Adipose tissue (tissue), 3 donors: ENCODE data around the gene TENT4B. TPM values are rescaled to one million over a fixed set of nuclear protein-coding genes. Genes with fewer than 3 reads are reported as not detected.

Source experiments
- H3K27ac ChIP-seq: one replicate; pipeline ENCODE4 v1.5.1; 2013; ENCODE audit warnings: low read depth, low read length
- WGBS, 3 donors: extraction: QIAGEN DNeasy Blood & Tissue Kit; methylation state at CpG; one replicate each; pipeline ENCODE4 v1.1.7; 2013; 5-methylcytosine and 5-hydroxymethylcytosine counted together
- polyA plus RNA-seq, 3 donors: library from polyadenylated mRNA; stranded (reverse); fragments of 200-250 nt; gene quantifications; one replicate each; pipeline ENCODE4 v1.2.3, GENCODE V29; 2013
- donor health status: healthy with polysubstance abuse.
- donor health status: Bipolar disorder and iron deficiency.
- donor health status: healthy.

Gene TENT4B
- polyA plus RNA-seq, 3 donors = 2.5 to 3.4 (median 3.3) TPM

DNA sequence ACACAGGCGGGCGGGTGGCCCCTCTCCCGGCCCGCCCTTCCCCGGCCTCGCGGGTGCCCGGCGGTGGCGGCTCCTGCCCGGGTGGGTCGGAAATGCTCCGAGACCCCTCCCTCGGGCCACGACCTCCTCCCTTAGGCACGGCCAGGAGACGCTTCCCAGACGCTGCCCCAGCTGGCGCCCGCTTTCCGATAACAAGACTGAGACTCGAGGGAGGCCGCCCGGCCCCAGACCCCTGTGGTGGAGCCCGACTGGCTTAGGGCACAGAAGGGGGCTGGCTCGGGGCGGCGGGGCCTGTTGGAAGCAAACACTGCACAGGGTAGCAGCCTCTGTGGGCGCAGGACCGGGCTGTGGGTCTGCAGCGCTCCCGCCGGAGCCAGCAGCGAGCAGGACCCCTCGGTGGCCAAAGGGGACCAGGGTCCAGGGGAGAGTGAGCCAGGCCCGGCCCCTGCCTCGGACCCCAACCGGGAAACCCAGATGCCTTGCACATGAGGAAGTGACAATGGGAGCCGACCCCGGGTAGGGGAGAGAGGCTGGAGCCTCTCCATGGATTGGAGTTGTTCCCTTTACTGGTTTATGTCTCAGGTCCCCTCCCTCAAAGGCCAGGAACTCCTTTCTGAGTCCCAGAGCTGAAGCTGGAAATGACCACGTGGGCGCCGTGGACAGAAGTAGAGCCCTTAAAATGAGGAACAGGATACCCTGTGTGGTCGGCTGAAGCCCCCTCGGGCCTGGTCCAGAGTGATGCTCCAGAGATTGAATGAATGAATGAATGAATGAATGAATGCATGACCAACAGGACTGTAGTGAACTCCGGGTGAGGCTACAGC, 93.4 kb downstream of the TENT4B start:
- no peak overlapping the region for H3K27ac ChIP-seq
- 12 to 25% (median 14%) methylated on average over 35 to 46 of the region's 46 CpGs for WGBS, 3 donors

DNA sequence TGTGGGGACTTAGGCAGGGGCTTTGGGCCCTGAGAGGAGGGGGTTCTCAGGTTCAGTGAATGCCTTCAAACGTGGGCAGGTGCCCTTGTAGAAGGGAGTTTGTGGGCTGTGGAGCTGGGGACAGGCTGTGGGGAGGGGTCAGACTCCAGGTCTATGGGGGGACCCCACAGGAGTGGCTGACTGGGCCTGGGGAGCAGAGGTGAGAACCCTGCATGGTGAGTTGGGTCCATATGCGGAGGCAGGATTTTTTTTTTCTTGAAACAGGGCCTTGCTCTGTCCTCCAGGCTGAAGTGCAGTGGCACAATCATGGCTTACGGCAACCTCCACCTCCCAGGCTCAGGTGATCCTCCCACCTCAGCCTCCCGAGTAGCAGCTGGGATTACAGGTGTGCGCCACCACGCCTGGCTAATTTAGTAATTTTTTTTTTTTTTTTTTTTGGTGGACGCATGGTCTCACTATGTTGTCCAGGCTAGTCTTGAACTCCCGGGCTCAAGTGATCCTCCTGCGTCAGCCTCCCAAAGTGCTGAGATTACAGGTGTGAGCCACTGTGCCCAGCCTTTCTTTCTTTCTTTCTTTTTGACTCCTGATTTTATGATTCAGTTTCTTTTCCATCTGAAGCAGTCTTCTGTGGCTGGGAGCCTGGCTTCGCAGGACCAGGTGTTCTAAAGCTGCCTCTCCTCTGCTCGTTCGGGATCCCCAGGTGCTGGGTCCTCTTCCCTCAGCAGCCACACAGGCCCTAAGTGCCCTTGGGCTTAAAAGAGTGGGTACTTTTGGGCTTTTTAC, 94.2 kb downstream of the TENT4B start:
- WGBS, 3 donors = 84 to 98% (median 97%) methylated on average over 12 of the region's 12 CpGs
- no peak overlapping the region for H3K27ac ChIP-seq

DNA sequence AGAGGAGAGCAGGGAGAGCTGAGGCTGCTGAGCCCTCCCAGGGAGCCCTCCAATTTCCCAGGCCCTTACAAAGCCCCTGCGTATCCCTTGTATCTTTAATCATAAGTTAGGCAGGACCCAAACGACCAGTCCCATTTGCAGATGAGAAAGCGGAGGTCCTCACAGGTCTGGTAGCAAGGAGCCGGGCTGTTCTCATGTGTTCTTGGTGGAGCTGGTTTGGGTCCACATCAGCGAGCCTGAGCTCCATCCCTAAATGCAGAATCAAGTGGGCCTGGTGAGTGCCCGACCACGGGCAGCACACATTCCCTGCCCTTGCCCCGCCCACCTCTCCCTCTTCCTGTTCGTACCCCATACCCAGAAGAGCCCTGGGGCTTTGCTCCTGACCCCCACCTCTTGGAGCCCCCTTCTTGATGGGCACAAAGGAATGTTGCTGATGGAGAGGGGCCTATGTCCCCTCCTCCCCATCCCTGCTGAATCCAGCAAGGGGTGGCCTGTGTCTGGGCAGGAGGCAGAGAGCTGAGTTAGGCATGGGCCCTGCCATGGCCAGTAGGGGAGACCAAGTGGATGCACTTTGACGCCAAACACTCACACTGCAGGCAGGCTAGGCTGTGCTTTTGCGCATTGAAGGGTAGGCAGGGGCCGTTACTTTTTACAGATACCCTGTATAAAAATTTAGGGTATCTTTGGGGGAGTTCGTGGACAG, 95.0 kb downstream of the TENT4B start:
- WGBS, 3 donors = 83 to 92% (median 87%) methylated on average over 13 of the region's 13 CpGs
- H3K27ac ChIP-seq = no peak overlapping the region

DNA sequence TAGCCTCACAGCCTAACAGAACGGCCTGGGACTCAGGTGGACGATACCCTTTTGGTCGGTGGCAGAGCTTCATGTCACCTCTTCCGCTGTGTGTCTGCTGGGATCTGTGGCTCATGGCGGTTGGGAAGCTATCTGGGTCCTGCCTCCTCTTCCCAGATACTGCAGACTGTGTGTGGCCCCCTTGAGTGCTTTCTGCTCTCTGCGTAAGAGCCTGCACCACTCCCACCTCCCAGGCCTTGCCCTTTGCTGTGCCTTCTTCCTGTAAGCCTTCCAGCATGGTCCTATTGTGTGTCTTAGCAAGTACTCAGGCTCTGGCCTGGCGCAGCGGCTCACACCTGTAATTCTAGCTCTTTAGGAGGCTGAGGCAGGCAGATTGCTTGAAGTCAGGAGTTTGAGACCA, 95.7 kb downstream of the TENT4B start:
- 92 to 94% (median 94%) methylated on average over 8 of the region's 8 CpGs for WGBS, 3 donors
- H3K27ac ChIP-seq = no peak overlapping the region

DNA sequence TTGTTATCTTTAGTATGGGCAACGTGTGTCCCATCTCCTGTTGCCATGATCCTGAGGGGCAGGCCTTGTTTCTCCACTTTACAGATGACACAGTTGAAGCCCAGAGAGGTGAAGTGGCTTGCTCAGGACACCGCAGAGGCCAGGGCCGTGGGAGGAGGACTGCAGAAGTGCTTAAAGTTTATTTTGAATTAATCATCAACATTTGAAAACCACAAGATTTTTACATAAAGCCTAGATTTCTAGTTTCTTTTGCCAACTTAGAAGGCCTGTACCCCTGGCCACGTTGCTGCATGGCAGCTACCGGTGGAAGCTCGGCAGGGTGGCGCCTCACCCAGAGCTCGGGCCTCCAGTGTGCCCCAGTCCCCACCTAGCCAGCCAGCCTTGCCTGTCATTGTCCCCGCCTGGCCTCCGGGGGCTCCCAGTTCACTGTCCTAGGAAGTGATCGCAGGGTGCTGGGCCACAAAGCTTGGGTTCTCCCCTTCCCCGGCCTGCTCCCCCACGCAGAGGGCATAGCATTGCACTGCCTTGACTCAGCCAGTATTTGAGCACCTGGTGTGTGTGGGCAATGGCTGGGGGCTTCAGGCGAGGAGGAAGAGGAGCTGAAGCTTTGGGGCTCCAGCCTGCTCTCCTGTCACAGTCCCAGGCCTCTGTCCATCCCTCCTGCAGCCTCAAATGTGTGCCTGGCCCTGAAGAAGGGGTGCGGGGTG, 98.4 kb downstream of the TENT4B start:
- H3K27ac ChIP-seq = no peak overlapping the region
- 77 to 92% (median 83%) methylated on average over 14 to 15 of the region's 15 CpGs for WGBS, 3 donors

DNA sequence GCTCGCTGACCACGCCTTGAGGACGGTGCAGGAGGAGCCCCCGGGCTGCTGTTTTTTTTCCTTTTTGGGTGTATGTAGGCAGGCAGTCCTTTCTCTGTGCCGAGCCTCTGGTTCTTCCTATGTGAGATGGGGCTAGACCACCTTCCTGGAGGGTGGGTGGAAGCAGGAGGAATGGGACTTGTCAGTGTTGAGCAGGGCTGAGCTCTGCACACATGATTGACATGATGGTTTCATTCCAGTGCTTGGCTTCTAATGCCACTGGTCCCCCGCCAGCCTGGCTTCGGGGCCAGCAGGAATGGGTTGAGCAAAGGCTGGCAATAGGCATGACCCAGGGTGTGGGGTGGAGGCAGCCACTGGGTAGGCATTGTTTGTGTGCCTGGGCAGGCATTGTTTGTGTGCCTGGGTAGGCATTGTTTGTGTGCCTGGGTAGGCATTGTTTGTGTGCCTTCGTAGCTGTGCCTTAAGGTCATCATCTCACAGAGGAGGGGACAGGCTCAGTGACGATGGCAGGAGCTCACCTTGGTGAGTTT, 99.0 kb downstream of the TENT4B start:
- H3K27ac ChIP-seq = no peak overlapping the region
- 91 to 94% (median 93%) methylated on average over 9 of the region's 9 CpGs for WGBS, 3 donors

DNA sequence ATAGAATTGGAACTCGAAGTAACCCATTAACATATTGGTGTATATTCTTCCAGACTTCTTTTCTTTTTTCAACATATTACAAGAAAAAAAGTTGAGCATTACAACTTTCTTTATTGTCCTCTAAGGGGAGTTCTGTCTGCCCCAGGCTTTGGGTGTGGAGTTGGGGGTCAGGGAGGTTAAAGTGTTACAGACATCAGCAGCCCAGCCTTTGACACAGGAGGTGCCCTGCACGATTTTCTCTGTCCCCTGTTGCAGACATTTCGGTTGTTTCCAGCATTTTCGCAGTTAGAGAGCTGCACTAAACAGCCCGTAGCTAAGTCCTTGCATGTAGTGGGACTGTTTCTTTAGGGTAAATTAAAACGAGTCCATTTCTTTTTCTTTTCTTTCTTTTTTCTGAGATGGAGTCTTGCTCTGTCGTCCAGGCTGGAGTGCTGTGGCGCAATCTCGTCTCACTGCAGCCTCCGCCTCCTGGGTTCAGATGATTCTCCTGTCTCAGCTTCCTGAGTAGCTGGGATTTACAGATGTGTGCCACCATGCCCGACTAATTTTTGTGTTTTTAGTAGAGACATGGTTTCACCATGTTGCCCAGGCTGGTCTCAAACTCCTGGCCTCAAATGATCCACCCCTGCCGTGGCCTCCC, 99.9 kb downstream of the TENT4B start:
- H3K27ac ChIP-seq = no peak overlapping the region
- 59 to 85% (median 64%) methylated on average over 12 of the region's 12 CpGs for WGBS, 3 donors

DNA sequence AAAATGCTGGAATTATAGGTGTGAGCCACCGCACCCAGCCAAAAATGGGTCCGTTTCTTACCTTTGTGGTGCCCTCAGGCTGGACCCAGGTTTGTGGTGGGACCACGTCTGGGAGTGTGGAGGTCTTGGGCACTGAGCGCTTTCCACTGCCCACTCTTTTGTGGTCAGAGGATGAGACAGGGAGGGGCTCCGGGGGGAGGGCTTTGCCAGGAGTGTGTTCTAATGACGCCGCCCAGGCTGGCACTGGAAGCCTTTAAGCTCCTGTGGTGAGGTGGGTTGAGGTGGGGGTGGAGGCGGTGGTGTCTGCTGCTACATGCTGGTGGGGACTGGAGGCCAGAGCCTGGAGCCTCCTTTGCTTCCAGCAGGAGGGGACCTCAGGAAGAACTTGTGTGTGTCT, 100.4 kb downstream of the TENT4B start:
- H3K27ac ChIP-seq = no peak overlapping the region
- WGBS, 3 donors = 86 to 94% (median 93%) methylated on average over 8 of the region's 8 CpGs

DNA sequence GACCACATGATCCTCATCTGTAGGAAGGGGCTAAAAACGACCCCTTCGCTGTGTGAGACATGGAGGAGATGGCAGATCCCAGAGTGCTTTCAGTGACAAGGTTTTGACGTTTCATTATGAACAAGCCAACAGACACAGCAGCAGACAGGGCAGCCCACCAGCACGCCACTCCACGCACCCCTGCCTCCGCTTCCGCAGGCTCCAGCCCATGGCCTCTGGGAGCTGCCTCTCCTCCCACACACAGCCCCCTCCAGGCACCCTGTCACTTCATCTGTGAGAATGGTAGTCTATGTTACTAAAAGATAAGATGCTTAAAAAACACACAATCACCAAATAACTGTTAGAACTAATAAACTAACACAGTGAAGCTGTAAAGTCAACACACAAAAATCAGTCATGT, 101.0 kb downstream of the TENT4B start:
- WGBS, 3 donors = 72 to 81% (median 79%) methylated on average over 7 of the region's 7 CpGs
- H3K27ac ChIP-seq = no peak overlapping the region

DNA sequence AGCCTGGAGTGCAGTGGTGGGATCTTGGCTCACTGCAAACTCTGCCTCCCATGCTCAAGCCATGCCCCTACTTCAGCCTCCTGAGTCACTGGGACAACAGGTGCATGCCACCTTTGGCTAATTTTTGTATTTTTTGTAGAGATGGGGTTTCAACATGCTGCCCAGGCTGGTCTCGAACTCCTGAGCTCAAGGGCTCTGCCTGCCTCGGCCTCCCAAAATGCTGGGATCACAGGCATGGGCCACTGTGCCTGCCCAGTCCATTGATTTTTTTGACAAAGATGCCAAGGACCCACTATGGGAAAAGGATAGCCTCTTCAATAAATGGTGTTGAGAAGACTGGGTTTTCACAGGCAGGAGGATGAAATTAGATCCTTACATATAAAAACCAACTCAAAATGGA, 102.4 kb downstream of the TENT4B start:
- 87 to 96% (median 92%) methylated on average over 2 of the region's 2 CpGs for WGBS, 3 donors

DNA sequence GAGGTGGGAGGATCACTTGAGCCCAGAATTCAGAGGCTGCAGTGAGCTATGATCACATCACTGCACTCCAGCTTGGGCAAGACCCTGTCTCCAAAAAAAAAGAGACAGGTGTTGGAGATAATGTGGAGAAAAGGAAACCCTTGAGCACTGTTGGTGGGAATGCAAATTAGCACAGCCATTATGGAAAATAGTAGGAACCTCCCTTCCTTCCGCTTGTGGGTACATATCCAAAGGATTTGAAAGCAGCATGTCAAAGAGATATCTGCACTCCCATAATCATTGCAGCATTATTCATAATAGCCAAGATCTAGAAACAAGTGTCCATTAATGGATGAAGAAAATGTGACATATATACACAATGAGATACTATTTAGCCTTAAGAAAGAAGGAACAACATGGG, 103.5 kb downstream of the TENT4B start:
- H3K27ac ChIP-seq = no peak overlapping the region
- 49 to 100% (median 80%) methylated on average over 1 of the region's 1 CpG for WGBS, 3 donors

More for the DNA sequence above, 102.4 kb downstream of the TENT4B start:
- H3K27ac ChIP-seq = no peak overlapping the region

DNA sequence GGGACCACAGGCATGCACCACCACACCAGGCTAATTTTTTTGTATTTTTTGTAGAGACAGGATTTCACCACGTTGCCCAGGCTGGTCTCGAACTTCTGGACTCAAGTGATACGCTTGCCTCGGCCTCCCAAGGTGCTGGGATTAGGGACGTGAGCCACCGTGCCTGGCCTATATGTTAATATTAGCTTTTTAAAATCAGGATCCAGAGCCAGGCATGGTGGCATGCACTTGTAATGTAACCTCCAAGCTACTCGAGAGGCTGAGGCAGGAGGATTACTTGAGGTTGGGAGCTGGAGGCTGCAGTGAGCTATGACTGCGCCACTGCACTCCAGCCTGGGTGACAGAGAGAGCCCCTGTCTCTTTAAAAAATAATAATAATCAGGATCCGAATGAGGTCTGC, 104.8 kb downstream of the TENT4B start:
- no peak overlapping the region for H3K27ac ChIP-seq
- WGBS, 3 donors = 93 to 94% (median 93%) methylated on average over 9 of the region's 9 CpGs

DNA sequence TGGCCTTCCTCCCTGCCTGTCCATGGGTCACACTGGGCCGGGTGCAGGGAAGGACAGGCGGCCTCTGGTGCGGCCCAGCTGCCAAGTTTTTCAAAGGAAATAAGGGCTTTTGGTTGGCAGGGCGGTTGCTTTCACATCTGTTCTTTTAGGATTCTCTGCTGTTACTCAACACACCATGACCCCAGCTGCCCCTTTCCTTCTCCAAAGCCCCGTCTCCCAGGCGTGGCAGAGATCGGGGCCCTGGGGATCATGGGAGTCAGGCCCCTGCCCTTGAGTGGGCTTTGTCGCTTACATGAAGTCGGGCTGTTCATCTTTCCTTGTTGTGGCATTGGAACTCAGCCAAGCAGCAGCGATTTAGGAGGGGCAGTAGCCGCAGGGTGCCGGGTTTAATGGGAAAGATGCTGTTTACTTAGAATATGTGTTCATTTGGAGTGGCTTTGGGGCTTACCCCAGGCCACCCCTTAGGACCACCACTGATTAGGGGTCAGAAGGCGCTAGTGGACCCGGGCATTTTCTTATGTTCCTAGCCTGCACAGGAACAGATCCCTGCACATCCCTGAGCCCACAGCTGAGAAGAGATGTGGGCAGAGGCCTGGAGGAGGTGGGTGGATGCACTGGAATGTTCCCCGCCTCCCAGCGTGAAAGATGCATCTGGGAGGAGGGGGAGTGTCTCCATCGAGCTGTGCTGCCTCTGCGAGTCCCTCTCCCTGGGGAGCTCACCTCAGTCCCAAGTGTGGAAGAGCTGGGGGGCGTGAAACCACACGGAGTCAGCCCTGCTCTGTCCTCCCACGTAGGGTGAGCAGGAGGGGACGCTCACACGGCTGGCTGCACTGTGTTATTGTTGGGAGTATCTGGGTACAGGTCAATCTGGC, 106.5 kb downstream of the TENT4B start:
- 30 to 50% (median 32%) methylated on average over 23 of the region's 23 CpGs for WGBS, 3 donors

DNA sequence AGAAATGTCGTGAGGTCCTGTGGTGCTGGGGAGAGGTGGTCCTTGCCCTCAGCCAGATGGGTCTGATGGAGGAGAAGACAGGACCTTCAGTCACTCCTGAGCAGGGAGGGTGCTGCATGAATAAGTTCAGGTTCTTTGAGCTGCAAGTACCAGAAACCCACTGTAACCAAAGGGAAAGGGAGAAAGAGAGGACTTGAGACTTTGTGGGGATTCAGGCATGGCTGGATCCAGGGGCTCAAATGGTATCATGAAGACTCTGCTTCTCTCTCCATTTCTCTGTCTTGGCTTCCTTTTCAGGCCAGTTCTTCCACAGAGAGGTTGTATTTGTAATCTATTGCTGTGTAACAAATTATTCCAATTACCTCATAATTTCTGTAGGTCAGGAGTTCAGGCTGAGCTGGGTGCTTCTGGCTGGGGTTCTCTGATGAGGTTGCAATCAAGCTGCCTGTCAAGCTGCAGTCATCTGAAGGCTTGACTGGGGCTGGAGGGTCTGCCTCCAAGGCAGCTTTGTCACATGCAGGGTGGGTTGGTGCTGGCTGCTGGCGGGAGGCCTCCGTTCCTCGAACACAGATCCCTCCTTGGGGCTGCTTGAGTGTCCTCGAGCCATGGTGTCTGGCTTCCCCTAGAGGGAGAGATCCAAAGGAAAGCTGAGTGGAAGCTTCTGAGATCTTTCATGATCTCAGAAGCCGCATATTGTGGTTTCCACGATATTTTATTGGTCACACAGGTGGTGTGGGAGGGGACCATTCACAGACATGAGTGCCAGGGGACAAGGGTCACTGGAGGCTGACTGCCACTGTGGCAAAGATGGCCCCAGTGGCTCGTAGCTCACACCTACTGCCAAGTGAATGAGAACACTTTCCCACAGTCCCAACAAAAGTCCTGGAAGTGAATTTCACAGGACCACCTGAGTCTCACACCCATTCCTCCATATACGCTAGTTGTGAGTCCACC, 107.4 kb downstream of the TENT4B start:
- 86 to 91% (median 89%) methylated on average over 9 of the region's 9 CpGs for WGBS, 3 donors
- H3K27ac ChIP-seq = no peak overlapping the region

More for the DNA sequence above, 106.5 kb downstream of the TENT4B start:
- H3K27ac ChIP-seq = no peak overlapping the region

DNA sequence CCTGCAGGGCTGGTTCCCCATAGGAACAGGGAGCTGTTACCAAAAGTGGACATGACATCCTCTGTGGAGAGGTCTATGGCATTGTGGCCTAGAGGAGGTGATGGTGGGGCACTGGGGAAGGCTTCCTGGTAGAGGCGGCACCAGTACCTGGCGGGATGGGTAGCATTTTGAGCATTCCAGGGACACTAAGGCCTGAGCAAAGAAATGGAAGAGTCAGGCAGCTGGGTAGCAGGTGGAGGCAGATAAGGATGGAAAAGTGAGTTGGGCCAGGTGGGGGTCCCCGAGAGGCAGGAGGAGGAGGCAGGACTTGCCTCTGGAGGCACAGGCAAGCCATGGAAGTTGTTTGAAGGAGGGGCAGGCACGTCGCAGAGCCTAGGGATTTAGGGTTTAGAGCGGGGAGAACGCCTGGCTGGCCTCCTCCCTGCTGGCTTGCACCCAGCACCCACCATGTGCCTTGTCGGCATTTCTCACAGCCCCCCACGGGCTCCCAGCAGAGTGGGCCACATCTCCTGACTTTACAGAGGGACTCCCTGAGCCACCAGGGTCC, 108.1 kb downstream of the TENT4B start:
- 78 to 83% (median 80%) methylated on average over 9 of the region's 9 CpGs for WGBS, 3 donors
- no peak overlapping the region for H3K27ac ChIP-seq
